GM23338 (cell line): ENCODE measurements around the gene ARID1B. TPM values are rescaled to one million over a fixed set of nuclear protein-coding genes. Genes with fewer than 3 reads are reported as not detected.
A peak's percentile ranks its signal among the peaks of the same experiment; 100 is the strongest.

ENCODE experiments used
- ATAC-seq: fragments of 200-7000 bp; cut with Tn5 transposase; 3 replicates; pipeline ENCODE4 v1.9.1; 2020
- DNase-seq: peaks from one replicate; pipeline ENCODE4 v3.0.0-alpha.2; 2015; ENCODE audit warnings: low spot score
- H2AFZ ChIP-seq: fragments of 200-600 bp; sonication (generic); 2 replicates; pipeline ENCODE4 v1.8.0; 2016; ENCODE audit warnings: antibody characterized with exemption, mild to moderate bottlenecking, moderate library complexity
- H3F3A ChIP-seq: fragments of 200-600 bp; sonication (generic); replicated peaks from 2 replicates; pipeline ENCODE4 v1.8.0; 2017; ENCODE audit warnings: antibody characterized with exemption, mixed run types, low read depth
- H3K27ac ChIP-seq: fragments of 200-600 bp; sonication (generic); 2 replicates; pipeline ENCODE4 v1.6.1; 2016; ENCODE audit warnings: low read depth
- H3K27me3 ChIP-seq: fragments of 200-600 bp; sonication (generic); 2 replicates; pipeline ENCODE4 v1.8.0; 2016; ENCODE audit warnings: mild to moderate bottlenecking, mixed run types, moderate library complexity; ENCODE audit not compliant: insufficient read depth
- H3K36me3 ChIP-seq: fragments of 200-600 bp; sonication (generic); 2 replicates; pipeline ENCODE4 v1.8.0; 2016; ENCODE audit warnings: mild to moderate bottlenecking; ENCODE audit not compliant: insufficient read depth
- H3K4me1 ChIP-seq: fragments of 200-600 bp; sonication (generic); 2 replicates; pipeline ENCODE4 v1.8.0; 2016; ENCODE audit warnings: mild to moderate bottlenecking, moderate library complexity; ENCODE audit not compliant: insufficient read depth
- H3K4me2 ChIP-seq: fragments of 200-600 bp; sonication (generic); 2 replicates; pipeline ENCODE4 v1.7.1; 2017; ENCODE audit warnings: mixed run types
- H3K4me3 ChIP-seq: fragments of 200-600 bp; sonication (generic); 2 replicates; pipeline ENCODE4 v1.6.1; 2016; ENCODE audit warnings: mixed run types
- H3K79me2 ChIP-seq: fragments of 200-600 bp; sonication (generic); replicated peaks from 2 replicates; pipeline ENCODE4 v1.8.0; 2017; ENCODE audit warnings: mild to moderate bottlenecking; ENCODE audit not compliant: insufficient read depth
- H3K9me2 ChIP-seq: fragments of 200-600 bp; sonication (generic); 2 replicates; pipeline ENCODE4 v1.8.0; 2017; ENCODE audit not compliant: insufficient read depth
- H4K20me1 ChIP-seq: fragments of 200-600 bp; sonication (generic); replicated peaks from 2 replicates; pipeline ENCODE4 v1.8.0; 2017; ENCODE audit warnings: mild to moderate bottlenecking; ENCODE audit not compliant: insufficient read depth
- H3K27ac Mint-ChIP-seq: 2 replicates; pipeline ENCODE4 v1.8.0; 2020; ENCODE audit warnings: inconsistent platforms, mild to moderate bottlenecking, moderate library complexity, mixed read lengths
- H3K27me3 Mint-ChIP-seq: 3 replicates; pipeline ENCODE4 v1.8.0; 2022; ENCODE audit warnings: low read depth, mild to moderate bottlenecking, moderate library complexity, mixed read lengths, inconsistent platforms; ENCODE audit not compliant: insufficient read depth, poor library complexity
- H3K36me3 Mint-ChIP-seq: 3 replicates; pipeline ENCODE4 v1.8.0; 2021; ENCODE audit warnings: low read depth, mild to moderate bottlenecking, inconsistent platforms, moderate library complexity, mixed read lengths
- H3K4me1 Mint-ChIP-seq: 3 replicates; pipeline ENCODE4 v1.8.0; 2020; ENCODE audit warnings: mild to moderate bottlenecking, inconsistent platforms, mixed read lengths
- H3K4me3 Mint-ChIP-seq: 3 replicates; pipeline ENCODE4 v1.8.0; 2021; ENCODE audit warnings: moderate library complexity, mild to moderate bottlenecking, inconsistent platforms, mixed read lengths
- H3K9me3 Mint-ChIP-seq: 3 replicates; pipeline ENCODE4 v1.8.0; 2020; ENCODE audit warnings: moderate library complexity, mild to moderate bottlenecking, inconsistent platforms, mixed read lengths
- CREB1 ChIP-seq: fragments of 250-450 bp; sonication (Bioruptor Pico); IDR thresholded peaks from 2 replicates; pipeline ENCODE4 v1.5.0; 2020; ENCODE audit warnings: low read depth, mild to moderate bottlenecking, moderate library complexity
- CTCF ChIP-seq, 2 experiments: fragments of 200-600 bp in 1 of 2; sonication (generic) in 1 of 2; conservative IDR thresholded peaks; 2 replicates each; pipeline versions ENCODE4 v1.5.1 to v1.6.1; 2016 to 2017; ENCODE audit warnings: antibody characterized with exemption in 2 of 2, low read depth in 2 of 2, mild to moderate bottlenecking in 2 of 2, moderate library complexity in 1 of 2
- EZH2 ChIP-seq: fragments of 200-600 bp; sonication (generic); IDR thresholded peaks from one replicate; pipeline ENCODE4 v1.8.0; 2017; ENCODE audit warnings: antibody characterized with exemption, mild to moderate bottlenecking, low read depth; ENCODE audit not compliant: unreplicated experiment
- EZH2phosphoT487 ChIP-seq: fragments of 200-600 bp; sonication (generic); IDR thresholded peaks from one replicate; pipeline ENCODE4 v1.8.1; 2018; ENCODE audit warnings: antibody characterized with exemption; ENCODE audit not compliant: unreplicated experiment
- JUNB ChIP-seq: IDR thresholded peaks from one replicate; pipeline ENCODE4 v1.6.1; 2016; ENCODE audit warnings: antibody characterized with exemption; ENCODE audit not compliant: unreplicated experiment
- ZNF331 ChIP-seq: fragments of 250-450 bp; sonication (Bioruptor Pico); IDR thresholded peaks from 2 replicates; pipeline ENCODE4 v1.5.0; 2020; ENCODE audit warnings: low read depth, mild to moderate bottlenecking, moderate library complexity
- polyA plus RNA-seq: library from polyadenylated mRNA; unstranded; fragments of >200 nt; fragmentation: Nextera tagmentation; extraction: Ambion mirVana; gene quantifications from 2 replicates; pipeline ENCODE4 v1.2.1, GENCODE V29; 2016
- total RNA-seq: library from RNA; depleted of rRNA; stranded (reverse); fragments of >200 nt; shearing (Covaris generic); gene quantifications from 2 replicates; pipeline ENCODE4 v1.2.3, GENCODE V29; 2014
- TF ChIP-seq, protein P1 (sequence below): fragments of 250-450 bp; sonication (Bioruptor Pico); IDR thresholded peaks from 2 replicates; pipeline ENCODE4 v1.5.0; 2020; ENCODE audit warnings: mild to moderate bottlenecking, moderate library complexity
- TF ChIP-seq, protein P2 (sequence below): IDR thresholded peaks from 2 replicates; pipeline ENCODE4 v1.6.1; 2016; ENCODE audit warnings: antibody characterized with exemption

The ARID1B gene
- total and polyA plus RNA-seq, 2 experiments from 2014 or later, result 59.3 to 72.2 TPM

- H3K36me3 Mint-ChIP-seq, result peaks cover 4% of the 10 kb centered on the region; the same call in 1 of the 3 replicates
- ATAC-seq, result no peak
- no peaks in the 10 kb centered on the region for H3K9me3 Mint-ChIP-seq
- no peaks in the 10 kb centered on the region for H3K36me3 ChIP-seq
- no peaks in the 10 kb centered on the region for H3F3A ChIP-seq
- H3K27ac ChIP-seq, result no peak overlapping the region
- no peak overlapping the region for H3K4me3 ChIP-seq
- H3K4me1 Mint-ChIP-seq, result peaks cover 29% of the 10 kb centered on the region
- no peak overlapping the region for H2AFZ ChIP-seq
- no peaks in the 10 kb centered on the region for H3K27me3 ChIP-seq
- no peaks in the 10 kb centered on the region for H3K9me2 ChIP-seq
- no peak overlapping the region; the same call in 1 of the 2 replicates for H3K27ac Mint-ChIP-seq
- no peak for DNase-seq
- H4K20me1 ChIP-seq, result no peaks in the 10 kb centered on the region; the same call in 1 of the 2 replicates
- no peak overlapping the region for H3K4me3 Mint-ChIP-seq
- H3K4me2 ChIP-seq, result no peak overlapping the region
- no peaks in the 10 kb centered on the region for H3K27me3 Mint-ChIP-seq
- H3K79me2 ChIP-seq, result peaks cover 92% of the 10 kb centered on the region
- TF ChIP-seq ZNF331 (CRISPR knock-in tag) (peak; percentile 79), JUNB (no peak)
- H3K4me1 ChIP-seq, result peaks cover 25% of the 10 kb centered on the region
Measured at GRCh38 chr6:157029980-157030690, 253.0 kb downstream of the ARID1B start.

DNA sequence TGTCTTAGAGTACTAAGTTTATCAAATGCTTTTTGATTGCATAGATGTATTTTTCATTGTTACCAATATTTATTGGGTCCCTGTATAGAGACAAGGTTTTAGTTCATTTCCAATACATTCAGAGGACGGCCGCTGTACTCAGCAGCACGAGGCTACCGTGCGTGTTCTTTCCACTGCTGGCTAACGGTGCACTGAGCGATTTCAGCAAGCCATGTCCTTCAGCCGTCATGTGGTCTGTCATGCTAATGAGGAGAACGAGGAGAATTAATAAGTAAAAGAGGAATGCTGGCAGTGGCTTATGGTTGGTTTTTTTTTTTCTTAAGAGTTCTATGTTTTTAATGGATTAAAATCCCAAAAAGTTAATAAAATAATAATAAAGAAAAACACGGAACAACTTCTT is 253.6 kb downstream of the ARID1B start:
- Histone ChIP-seq H3K79me2 (peaks cover 89% of the 10 kb centered on the region), H4K20me1 (no peaks in the 10 kb centered on the region; the same call in 1 of the 2 replicates), H3K4me3 (no peak overlapping the region), H3F3A (no peaks in the 10 kb centered on the region), H3K36me3 (no peaks in the 10 kb centered on the region), H2AFZ (no peak overlapping the region), H3K27ac (no peak overlapping the region), H3K9me2 (no peaks in the 10 kb centered on the region), H3K4me1 (peaks cover 31% of the 10 kb centered on the region), H3K4me2 (no peak overlapping the region), H3K27me3 (no peaks in the 10 kb centered on the region)
- Mint-ChIP-seq H3K4me1 (peaks cover 24% of the 10 kb centered on the region), H3K9me3 (no peaks in the 10 kb centered on the region), H3K27me3 (no peaks in the 10 kb centered on the region), H3K4me3 (no peak overlapping the region), H3K36me3 (peaks cover 4% of the 10 kb centered on the region; the same call in 1 of the 3 replicates), H3K27ac (no peak overlapping the region)
- DNase-seq (no peak), ATAC-seq (peak; percentile 42; the same call in 2 of the 3 replicates)
- no peak for TF ChIP-seq EZH2
- TF ChIP-seq JUNB, result no peak
- no peak for TF ChIP-seq ZNF331 (CRISPR knock-in tag)
- no peak for TF ChIP-seq EZH2phosphoT487
- no peak for TF ChIP-seq CTCF (conservative IDR thresholded peaks at IDR 0.05; ENCODE audit: low read depth in 2 of 2)
- no peak for TF ChIP-seq CREB1 (CRISPR knock-in tag)
- TF ChIP-seq, protein P1, sequence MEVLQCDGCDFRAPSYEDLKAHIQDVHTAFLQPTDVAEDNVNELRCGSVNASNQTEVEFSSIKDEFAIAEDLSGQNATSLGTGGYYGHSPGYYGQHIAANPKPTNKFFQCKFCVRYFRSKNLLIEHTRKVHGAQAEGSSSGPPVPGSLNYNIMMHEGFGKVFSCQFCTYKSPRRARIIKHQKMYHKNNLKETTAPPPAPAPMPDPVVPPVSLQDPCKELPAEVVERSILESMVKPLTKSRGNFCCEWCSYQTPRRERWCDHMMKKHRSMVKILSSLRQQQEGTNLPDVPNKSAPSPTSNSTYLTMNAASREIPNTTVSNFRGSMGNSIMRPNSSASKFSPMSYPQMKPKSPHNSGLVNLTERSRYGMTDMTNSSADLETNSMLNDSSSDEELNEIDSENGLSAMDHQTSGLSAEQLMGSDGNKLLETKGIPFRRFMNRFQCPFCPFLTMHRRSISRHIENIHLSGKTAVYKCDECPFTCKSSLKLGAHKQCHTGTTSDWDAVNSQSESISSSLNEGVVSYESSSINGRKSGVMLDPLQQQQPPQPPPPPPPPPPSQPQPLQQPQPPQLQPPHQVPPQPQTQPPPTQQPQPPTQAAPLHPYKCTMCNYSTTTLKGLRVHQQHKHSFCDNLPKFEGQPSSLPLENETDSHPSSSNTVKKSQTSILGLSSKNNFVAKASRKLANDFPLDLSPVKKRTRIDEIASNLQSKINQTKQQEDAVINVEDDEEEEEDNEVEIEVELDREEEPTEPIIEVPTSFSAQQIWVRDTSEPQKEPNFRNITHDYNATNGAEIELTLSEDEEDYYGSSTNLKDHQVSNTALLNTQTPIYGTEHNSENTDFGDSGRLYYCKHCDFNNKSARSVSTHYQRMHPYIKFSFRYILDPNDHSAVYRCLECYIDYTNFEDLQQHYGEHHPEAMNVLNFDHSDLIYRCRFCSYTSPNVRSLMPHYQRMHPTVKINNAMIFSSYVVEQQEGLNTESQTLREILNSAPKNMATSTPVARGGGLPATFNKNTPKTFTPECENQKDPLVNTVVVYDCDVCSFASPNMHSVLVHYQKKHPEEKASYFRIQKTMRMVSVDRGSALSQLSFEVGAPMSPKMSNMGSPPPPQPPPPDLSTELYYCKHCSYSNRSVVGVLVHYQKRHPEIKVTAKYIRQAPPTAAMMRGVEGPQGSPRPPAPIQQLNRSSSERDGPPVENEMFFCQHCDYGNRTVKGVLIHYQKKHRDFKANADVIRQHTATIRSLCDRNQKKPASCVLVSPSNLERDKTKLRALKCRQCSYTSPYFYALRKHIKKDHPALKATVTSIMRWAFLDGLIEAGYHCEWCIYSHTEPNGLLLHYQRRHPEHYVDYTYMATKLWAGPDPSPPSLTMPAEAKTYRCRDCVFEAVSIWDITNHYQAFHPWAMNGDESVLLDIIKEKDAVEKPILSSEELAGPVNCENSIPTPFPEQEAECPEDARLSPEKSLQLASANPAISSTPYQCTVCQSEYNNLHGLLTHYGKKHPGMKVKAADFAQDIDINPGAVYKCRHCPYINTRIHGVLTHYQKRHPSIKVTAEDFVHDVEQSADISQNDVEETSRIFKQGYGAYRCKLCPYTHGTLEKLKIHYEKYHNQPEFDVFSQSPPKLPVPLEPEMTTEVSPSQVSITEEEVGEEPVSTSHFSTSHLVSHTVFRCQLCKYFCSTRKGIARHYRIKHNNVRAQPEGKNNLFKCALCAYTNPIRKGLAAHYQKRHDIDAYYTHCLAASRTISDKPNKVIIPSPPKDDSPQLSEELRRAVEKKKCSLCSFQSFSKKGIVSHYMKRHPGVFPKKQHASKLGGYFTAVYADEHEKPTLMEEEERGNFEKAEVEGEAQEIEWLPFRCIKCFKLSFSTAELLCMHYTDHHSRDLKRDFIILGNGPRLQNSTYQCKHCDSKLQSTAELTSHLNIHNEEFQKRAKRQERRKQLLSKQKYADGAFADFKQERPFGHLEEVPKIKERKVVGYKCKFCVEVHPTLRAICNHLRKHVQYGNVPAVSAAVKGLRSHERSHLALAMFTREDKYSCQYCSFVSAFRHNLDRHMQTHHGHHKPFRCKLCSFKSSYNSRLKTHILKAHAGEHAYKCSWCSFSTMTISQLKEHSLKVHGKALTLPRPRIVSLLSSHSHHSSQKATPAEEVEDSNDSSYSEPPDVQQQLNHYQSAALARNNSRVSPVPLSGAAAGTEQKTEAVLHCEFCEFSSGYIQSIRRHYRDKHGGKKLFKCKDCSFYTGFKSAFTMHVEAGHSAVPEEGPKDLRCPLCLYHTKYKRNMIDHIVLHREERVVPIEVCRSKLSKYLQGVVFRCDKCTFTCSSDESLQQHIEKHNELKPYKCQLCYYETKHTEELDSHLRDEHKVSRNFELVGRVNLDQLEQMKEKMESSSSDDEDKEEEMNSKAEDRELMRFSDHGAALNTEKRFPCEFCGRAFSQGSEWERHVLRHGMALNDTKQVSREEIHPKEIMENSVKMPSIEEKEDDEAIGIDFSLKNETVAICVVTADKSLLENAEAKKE, result no peak
- TF ChIP-seq, protein P2, sequence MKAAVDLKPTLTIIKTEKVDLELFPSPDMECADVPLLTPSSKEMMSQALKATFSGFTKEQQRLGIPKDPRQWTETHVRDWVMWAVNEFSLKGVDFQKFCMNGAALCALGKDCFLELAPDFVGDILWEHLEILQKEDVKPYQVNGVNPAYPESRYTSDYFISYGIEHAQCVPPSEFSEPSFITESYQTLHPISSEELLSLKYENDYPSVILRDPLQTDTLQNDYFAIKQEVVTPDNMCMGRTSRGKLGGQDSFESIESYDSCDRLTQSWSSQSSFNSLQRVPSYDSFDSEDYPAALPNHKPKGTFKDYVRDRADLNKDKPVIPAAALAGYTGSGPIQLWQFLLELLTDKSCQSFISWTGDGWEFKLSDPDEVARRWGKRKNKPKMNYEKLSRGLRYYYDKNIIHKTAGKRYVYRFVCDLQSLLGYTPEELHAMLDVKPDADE, result no peak
